Measurements from ENCODE around the gene GPER1.

GRCh38 chr7:1046722-1047679 is 40.9 kb upstream of the GPER1 start:
- TF ChIP-seq CTCF (conservative IDR thresholded peaks at IDR 0.05; ENCODE audit: low read depth, low read length) = no peak
- no peak for TF ChIP-seq EZH2 (IDR thresholded peaks at IDR 0.05; ENCODE audit: low read length, unreplicated experiment)
- no peak for TF ChIP-seq EZH2phosphoT487 (IDR thresholded peaks at IDR 0.05; ENCODE audit: borderline replicate concordance, low read length)

Measured in PC-3 (cell line).